DMS 273 (cell line): Measurements from ENCODE around the gene MEF2A.

ENCODE experiments used
- DNase-seq: peaks from one replicate; lab custom pipeline; 2025; ENCODE audit not compliant: unreplicated experiment; lab: John Stamatoyannopoulos, UW

The MEF2A gene

DNA sequence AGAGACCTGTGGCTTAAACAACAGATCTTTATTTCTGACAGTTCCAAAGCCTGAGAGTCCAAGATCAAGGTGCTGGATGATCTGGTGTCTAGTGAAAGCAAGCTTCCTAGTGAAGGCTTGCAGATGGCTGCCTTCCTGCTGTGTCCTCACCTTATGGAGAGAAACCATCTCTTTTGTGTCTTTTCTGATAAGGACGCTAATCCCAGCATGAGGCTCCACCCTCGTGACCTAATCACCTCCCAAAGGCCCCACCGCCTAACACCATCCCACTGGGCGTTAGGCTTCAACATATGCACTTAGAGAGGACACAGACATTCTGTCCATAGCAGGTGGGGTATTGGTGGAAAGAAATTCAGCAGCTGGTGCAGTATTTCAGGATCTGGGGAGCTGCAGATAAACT, 187.3 kb downstream of the MEF2A start:
- DNase-seq: no peak

DNA sequence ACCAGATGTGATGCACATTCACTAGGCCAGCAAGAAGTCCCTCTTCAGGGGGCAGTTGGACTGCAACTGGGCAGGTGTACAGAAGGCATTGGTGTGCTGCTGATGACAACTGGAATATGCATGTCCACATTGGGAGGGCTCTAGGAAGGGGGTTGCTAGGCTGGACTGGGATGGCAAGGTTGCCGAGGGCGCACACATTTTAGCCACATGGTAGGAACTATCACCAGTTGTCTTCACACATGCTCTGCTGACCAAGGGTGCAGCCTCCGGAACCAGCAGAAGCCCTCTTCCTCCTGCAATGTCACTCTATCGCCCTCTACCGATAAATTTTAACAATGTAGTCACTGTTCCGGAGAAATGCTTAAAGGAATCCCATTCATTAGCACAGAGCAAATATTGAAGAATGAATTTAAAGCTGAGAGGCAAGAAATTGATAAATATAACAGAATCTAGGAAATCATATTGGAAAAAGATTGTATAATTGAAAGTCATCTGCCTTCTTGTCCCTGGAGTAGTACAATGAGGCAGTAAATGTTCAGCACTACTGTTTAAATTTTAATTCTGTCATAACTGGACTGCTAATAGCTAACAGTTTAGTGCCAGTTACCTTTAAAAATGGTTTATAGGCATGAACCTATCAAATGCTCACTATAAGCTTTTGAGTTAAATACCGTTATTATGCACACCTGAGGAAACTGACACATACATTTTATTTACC, 190.1 kb downstream of the MEF2A start:
- peak; percentile 76 for DNase-seq

- no peak for DNase-seq
These were observed 196.5 kb downstream of the MEF2A start for GRCh38 chr15:99762288-99762687.

DNA sequence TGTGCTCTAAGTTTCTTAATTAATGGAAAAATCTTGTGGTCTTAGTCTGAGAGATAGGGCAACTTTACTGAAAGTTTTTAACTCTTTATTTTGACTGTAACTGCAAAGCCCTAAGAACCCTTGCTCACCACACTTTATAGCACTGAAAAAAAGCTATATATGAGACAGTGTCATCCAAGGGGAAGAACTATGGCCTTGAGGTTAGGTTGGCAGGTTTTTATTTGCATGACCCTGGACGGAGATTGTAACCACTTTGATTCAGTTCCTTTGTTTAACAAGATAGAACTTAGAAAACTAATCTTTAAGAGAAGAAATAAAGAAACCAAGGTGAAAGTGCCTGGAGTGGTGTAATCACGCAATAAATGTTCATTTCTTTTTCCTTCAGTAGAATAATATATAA, 198.0 kb downstream of the MEF2A start:
- DNase-seq: no peak

DNA sequence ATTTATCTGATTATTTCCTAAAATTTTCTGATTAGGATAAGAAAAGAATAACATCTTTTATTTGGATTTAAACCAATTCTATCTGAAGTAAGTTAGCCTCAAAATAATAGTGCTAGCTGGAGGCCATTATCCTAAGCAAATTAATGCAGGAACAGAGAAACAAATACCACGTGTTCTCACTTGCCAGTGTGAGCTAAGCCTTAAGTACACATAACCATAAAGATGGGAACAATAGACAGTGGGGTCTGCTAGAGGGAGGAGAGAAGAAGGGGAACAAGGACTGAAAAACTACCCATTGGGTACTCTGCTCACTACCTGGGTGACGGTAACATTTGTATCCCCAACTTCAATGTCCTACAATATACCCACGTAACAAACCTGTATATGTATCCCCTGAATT, 198.7 kb downstream of the MEF2A start:
- DNase-seq: no peak
